OCI-LY7 (cell line): Measurements from ENCODE around the gene CFTR. TPM values are rescaled to one million over a fixed set of nuclear protein-coding genes. Genes with fewer than 3 reads are reported as not detected.

Experiments used
- BruUV-seq: library from RNA; stranded (reverse); fragments of 400-500 nt; replicated peaks from 2 replicates; lab custom pipeline; 2021; lab: Mats Ljungman, UMichigan
- CTCF ChIA-PET: fragments of 300-600 bp; sonication (Branson Sonifier 250); formaldehyde crosslinking; loops from one replicate; lab custom pipeline; 2022; ENCODE audit warnings: antibody characterized with exemption; ENCODE audit not compliant: unreplicated experiment; lab: Charles Lee
- POLR2A ChIA-PET: fragments of 300-600 bp; sonication (Branson Sonifier 250); formaldehyde crosslinking; loops from one replicate; lab custom pipeline; 2022; ENCODE audit warnings: antibody characterized with exemption; lab: Charles Lee
- DNase-seq: peaks from one replicate; pipeline ENCODE4 v3.0.0-alpha.2; 2015; ENCODE audit warnings: low spot score
- H2AFZ ChIP-seq: fragments of 200-600 bp; sonication (generic), shearing (Covaris generic); 2 replicates; pipeline ENCODE4 v1.6.1; 2014; ENCODE audit warnings: mild to moderate bottlenecking, antibody characterized with exemption, low read length, moderate library complexity
- H3K27ac ChIP-seq: fragments of 200-600 bp; sonication (generic); 2 replicates; pipeline ENCODE4 v1.5.1; 2014; ENCODE audit warnings: mixed run types, low read depth, mild to moderate bottlenecking, moderate library complexity, low read length, inconsistent platforms; ENCODE audit not compliant: poor library complexity, severe bottlenecking
- H3K36me3 ChIP-seq: fragments of 200-600 bp; sonication (generic); 2 replicates; pipeline ENCODE4 v1.6.1; 2014; ENCODE audit warnings: mild to moderate bottlenecking, antibody characterized with exemption, low read length, moderate library complexity, mixed read lengths; ENCODE audit not compliant: insufficient read depth
- H3K4me1 ChIP-seq: fragments of 200-600 bp; sonication (generic); 2 replicates; pipeline ENCODE4 v1.5.1; 2014; ENCODE audit warnings: mild to moderate bottlenecking, low read length; ENCODE audit not compliant: insufficient read depth, poor library complexity, severe bottlenecking
- H3K4me2 ChIP-seq: fragments of 200-600 bp; sonication (generic); 2 replicates; pipeline ENCODE4 v1.6.1; 2014; ENCODE audit warnings: mild to moderate bottlenecking, low read length
- H3K4me3 ChIP-seq: fragments of 200-600 bp; sonication (generic); 2 replicates; pipeline ENCODE4 v1.5.1; 2014; ENCODE audit warnings: mild to moderate bottlenecking, low read depth, low read length; ENCODE audit not compliant: poor library complexity, severe bottlenecking
- H3K79me2 ChIP-seq: fragments of 200-600 bp; sonication (generic); 2 replicates; pipeline ENCODE4 v1.6.1; 2016; ENCODE audit warnings: low read depth, mild to moderate bottlenecking, low read length, moderate library complexity, mixed read lengths; ENCODE audit not compliant: insufficient read depth
- H3K9me2 ChIP-seq: fragments of 200-600 bp; sonication (generic); 2 replicates; pipeline ENCODE4 v1.6.1; 2016; ENCODE audit warnings: mild to moderate bottlenecking, low read length, mixed read lengths; ENCODE audit not compliant: insufficient read depth
- H3K9me3 ChIP-seq: fragments of 200-600 bp; sonication (generic); 2 replicates; pipeline ENCODE4 v1.6.1; 2014; ENCODE audit warnings: mild to moderate bottlenecking, mixed run types, low read length, mixed read lengths
- H4K20me1 ChIP-seq: fragments of 200-600 bp; sonication (generic); 2 replicates; pipeline ENCODE4 v1.6.1; 2014; ENCODE audit warnings: mild to moderate bottlenecking, antibody characterized with exemption, low read length, moderate library complexity, mixed read lengths; ENCODE audit not compliant: insufficient read depth
- EZH2phosphoT487 ChIP-seq: fragments of 200-600 bp; sonication (generic); IDR thresholded peaks from 2 replicates; pipeline ENCODE4 v1.6.1; 2018; ENCODE audit warnings: low read depth, borderline replicate concordance, mild to moderate bottlenecking, mixed run types, antibody characterized with exemption, low read length, moderate library complexity, mixed read lengths
- intact Hi-C: fragments of 100-400 bp; cut with micrococcal nuclease; formaldehyde crosslinking; loops from one replicate; pipeline ENCODE4 v1.10.0; 2022; ENCODE audit not compliant: unreplicated experiment
- total RNA-seq, 2 experiments: library from RNA; depleted of rRNA in 1 of 2; stranded (reverse); fragments of >200 nt in 1 of 2; shearing (Covaris generic) in 1 of 2; gene quantifications; 2 replicates each; pipeline ENCODE4 v1.2.3, GENCODE V29; 2014 to 2022
- TF ChIP-seq, protein P1 (sequence below): fragments of 200-600 bp; sonication (generic); conservative IDR thresholded peaks from 2 replicates; pipeline ENCODE4 v1.5.1; 2014; ENCODE audit warnings: mild to moderate bottlenecking, antibody characterized with exemption, low read length, moderate library complexity, mixed read lengths

CFTR gene
- total RNA-seq, 2 experiments from 2014 or later = not detected

DNA sequence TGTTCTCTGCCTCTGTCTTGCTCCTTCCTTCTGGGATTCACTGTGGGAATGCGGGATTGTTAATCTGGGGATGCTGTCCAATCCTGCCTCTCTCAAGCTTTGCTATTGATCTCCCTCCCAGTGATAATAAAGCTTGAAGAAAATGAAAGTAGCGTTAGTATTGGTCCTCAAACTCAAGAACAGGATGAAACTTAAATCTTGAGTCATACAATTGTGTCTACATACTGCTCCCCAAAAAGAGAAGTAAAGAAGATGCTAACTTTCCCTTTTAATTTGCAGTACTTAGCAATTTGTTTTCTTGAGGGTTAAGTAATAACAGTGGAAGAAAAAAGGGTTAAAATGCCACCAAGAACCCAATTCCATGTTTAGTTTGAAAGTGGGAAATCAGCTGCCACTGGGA is 13.6 kb downstream of the CFTR start:
- ChIA-PET CTCF (no interaction called here), POLR2A (interaction anchor here (0.5 kb wide), 1 partner anchor 86 kb away, joined by 4 read pairs; no protein-coding TSS in a partner anchor)

DNA sequence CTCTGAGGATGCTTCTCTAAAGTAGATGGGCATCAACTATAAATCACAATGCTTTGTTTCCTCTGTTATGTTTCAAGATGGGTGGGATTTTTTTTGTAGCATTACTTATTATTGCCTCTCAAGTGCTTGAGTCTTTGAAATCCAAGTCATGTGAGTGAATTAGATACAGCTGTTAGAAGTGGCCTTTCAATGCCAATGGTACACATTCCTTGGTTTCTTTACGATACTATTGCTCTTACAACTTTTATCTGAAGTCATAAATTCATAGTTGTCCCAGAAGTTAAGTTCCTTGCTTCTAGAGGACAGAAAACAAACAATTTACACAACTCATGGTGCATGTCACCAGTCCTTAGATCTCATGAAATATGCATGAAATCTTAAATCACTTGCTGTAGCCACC is 15.5 kb downstream of the CFTR start:
- no peaks in the 10 kb centered on the region for H3K4me1 ChIP-seq
- DNase-seq = no peak
- H3K4me3 ChIP-seq = no peak overlapping the region
- no peak overlapping the region for H2AFZ ChIP-seq
- no peak for TF ChIP-seq EZH2phosphoT487
- TF ChIP-seq, protein P1, sequence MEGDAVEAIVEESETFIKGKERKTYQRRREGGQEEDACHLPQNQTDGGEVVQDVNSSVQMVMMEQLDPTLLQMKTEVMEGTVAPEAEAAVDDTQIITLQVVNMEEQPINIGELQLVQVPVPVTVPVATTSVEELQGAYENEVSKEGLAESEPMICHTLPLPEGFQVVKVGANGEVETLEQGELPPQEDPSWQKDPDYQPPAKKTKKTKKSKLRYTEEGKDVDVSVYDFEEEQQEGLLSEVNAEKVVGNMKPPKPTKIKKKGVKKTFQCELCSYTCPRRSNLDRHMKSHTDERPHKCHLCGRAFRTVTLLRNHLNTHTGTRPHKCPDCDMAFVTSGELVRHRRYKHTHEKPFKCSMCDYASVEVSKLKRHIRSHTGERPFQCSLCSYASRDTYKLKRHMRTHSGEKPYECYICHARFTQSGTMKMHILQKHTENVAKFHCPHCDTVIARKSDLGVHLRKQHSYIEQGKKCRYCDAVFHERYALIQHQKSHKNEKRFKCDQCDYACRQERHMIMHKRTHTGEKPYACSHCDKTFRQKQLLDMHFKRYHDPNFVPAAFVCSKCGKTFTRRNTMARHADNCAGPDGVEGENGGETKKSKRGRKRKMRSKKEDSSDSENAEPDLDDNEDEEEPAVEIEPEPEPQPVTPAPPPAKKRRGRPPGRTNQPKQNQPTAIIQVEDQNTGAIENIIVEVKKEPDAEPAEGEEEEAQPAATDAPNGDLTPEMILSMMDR = no peak
- H3K9me3 ChIP-seq = no peaks in the 10 kb centered on the region
- H3K27ac ChIP-seq = no peak overlapping the region
- CTCF ChIA-PET = no interaction called here
- POLR2A ChIA-PET = interaction anchor here (0.7 kb wide), 1 partner anchor 222 kb away, joined by 4 read pairs; no protein-coding TSS in a partner anchor
- H3K4me2 ChIP-seq = no peak overlapping the region
- H3K36me3 ChIP-seq = no peaks in the 10 kb centered on the region
- H3K79me2 ChIP-seq = no peaks in the 10 kb centered on the region
- H3K9me2 ChIP-seq = no peaks in the 10 kb centered on the region
- intact Hi-C loops = no loop called here
- no peaks in the 10 kb centered on the region for H4K20me1 ChIP-seq
- no TSS peak for BruUV-seq

More for the DNA sequence above, 13.6 kb downstream of the CFTR start:
- Histone ChIP-seq H3K4me1 (no peaks in the 10 kb centered on the region), H3K4me2 (no peak overlapping the region), H3K4me3 (no peak overlapping the region), H2AFZ (no peak overlapping the region), H3K9me2 (no peaks in the 10 kb centered on the region), H3K36me3 (no peaks in the 10 kb centered on the region), H4K20me1 (no peaks in the 10 kb centered on the region), H3K27ac (no peak overlapping the region), H3K9me3 (no peaks in the 10 kb centered on the region), H3K79me2 (no peaks in the 10 kb centered on the region)
- intact Hi-C loops = no loop called here
- no peak for TF ChIP-seq EZH2phosphoT487
- TF ChIP-seq, protein P1 = no peak
- DNase-seq = no peak
- BruUV-seq = no TSS peak

DNA sequence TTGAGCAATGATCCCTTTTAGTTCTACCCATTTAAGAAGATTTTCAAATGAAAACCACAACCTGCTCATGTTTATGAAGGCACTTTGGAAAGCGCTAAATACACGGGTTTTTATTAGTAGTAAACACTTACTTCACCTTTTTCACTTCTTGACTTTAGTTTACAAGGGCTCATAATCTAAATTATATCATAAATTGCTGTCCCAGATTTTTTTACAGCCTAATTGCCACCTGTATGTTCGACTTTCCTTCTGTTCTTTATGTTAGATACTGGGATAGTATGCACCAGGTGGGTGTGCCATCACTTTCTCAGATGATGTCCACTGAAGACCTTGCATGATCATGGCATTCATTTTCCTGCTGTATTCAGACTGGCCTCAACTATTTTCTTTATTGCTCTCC is 22.5 kb downstream of the CFTR start:
- Histone ChIP-seq H4K20me1 (no peaks in the 10 kb centered on the region), H3K4me1 (no peaks in the 10 kb centered on the region), H3K4me3 (no peak overlapping the region), H3K79me2 (no peaks in the 10 kb centered on the region), H3K9me3 (no peaks in the 10 kb centered on the region), H3K36me3 (no peaks in the 10 kb centered on the region), H3K4me2 (no peak overlapping the region), H3K27ac (no peak overlapping the region), H2AFZ (no peak overlapping the region), H3K9me2 (no peaks in the 10 kb centered on the region)
- POLR2A ChIA-PET = no interaction called here
- no TSS peak for BruUV-seq
- DNase-seq = no peak
- no peak for TF ChIP-seq EZH2phosphoT487
- TF ChIP-seq, protein P1 = no peak
- CTCF ChIA-PET = no interaction called here
- intact Hi-C loops = no loop called here
